ENCODE results near the gene NPHP1. TPM values are rescaled to one million over a fixed set of nuclear protein-coding genes. Genes with fewer than 3 reads are reported as not detected.
"Not testable (repeated sequence)": the region's sequence is repeated elsewhere in the genome, so short reads cannot be mapped to it uniquely, and the experiment has no call there.

The NPHP1 gene
- total and polyA plus RNA-seq, 2 of the 4 experiments (the other 2 are of a cell fraction) = 1.8 to 2.5 TPM

DNA sequence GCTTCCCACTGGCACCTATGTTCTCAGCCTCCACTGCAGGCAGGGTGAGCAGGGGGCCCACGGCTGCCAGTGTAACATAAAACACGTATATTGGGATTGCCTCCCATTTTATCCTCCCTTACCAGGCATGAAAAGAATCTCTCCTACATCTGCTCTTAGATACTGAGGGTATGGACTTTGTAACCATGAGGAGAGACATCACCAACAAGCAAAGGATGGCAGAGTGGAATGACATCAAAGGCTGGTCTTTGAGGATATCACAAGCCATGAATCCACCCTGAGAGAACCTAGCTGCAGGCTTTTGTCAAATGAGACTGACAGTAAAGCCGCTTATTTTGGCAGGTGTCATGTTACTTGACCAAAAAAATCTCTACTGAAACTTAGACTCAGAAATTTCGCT lies 7.4 kb downstream of the NPHP1 start:
- CTCF ChIA-PET = no interaction called here
- H4K20me1 ChIP-seq (ENCODE audit: insufficient read depth, low read length) = no peaks in the 10 kb centered on the region
- WGBS, 2 experiments (ENCODE audit: extremely low coverage in 2 of 2, insufficient read length in 1 of 2) = no CpG with 5 or more reads among the region's 4 CpGs

DNA sequence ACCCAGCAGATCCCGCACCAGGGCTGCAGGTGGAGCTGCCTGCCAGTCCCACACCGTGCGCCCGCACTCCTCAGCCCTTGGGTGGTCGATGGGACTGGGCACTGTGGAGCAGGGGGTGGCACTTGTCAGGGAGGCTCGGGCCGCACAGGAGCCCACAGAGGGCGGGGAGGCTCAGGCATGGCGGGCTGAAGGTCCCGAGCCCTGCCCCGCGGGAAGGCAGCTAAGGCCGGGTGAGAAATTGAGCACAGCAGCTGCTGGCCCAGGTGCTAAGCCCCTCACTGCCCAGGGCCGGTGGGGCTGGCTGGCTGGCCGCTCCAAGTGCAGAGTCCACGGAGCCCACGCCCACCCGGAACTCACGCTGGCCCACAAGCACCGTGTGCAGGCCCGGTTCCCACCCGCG lies 14.6 kb downstream of the NPHP1 start:
- H3K4me3 ChIP-seq (ENCODE audit: insufficient read depth, low read depth, low read length); H3K27ac ChIP-seq (ENCODE audit: insufficient read depth, low read length); H3K4me1 ChIP-seq (ENCODE audit: control insufficient read depth, insufficient read depth, low read length); H3K23ac ChIP-seq (ENCODE audit: low read depth, low read length); H3K4me2 ChIP-seq (ENCODE audit: low read depth, low read length); H4K91ac ChIP-seq (ENCODE audit: insufficient read depth, low read depth, low read length); H2AK5ac ChIP-seq (ENCODE audit: low read depth, low read length); POLR2A ChIA-PET (ENCODE audit: unreplicated experiment); H2BK120ac ChIP-seq (ENCODE audit: low read depth, low read length); H3K36me3 ChIP-seq (ENCODE audit: control insufficient read depth, insufficient read depth, low read length); H3K9me1 ChIP-seq (ENCODE audit: insufficient read depth, low read length); H2AFZ ChIP-seq (replicated peaks; ENCODE audit: low read length, poor library complexity); H4K8ac ChIP-seq (ENCODE audit: low read depth in 2 of 2, low read length in 2 of 2); intact Hi-C loops (cut with micrococcal nuclease); BruUV-seq (replicated peaks); DNase-seq; H3K79me1 ChIP-seq (ENCODE audit: low read depth in 1 of 2, low read length in 2 of 2); H3K27me3 ChIP-seq (ENCODE audit: control insufficient read depth, insufficient read depth, low read length); H2BK15ac ChIP-seq (ENCODE audit: low read depth, low read length); H3K56ac ChIP-seq (ENCODE audit: extremely low read depth, insufficient read depth, low read length); H3K9ac ChIP-seq (ENCODE audit: low read depth, low read length); H2AK9ac ChIP-seq (replicated peaks; ENCODE audit: low read depth, low read length, poor library complexity); ATAC-seq (ENCODE audit: low read depth); H3K9me3 ChIP-seq (ENCODE audit: control insufficient read depth, insufficient read depth, low read length); H3K14ac ChIP-seq (replicated peaks; ENCODE audit: low read depth, low read length); H3K18ac ChIP-seq (ENCODE audit: low read depth, low read length); H2BK5ac ChIP-seq (ENCODE audit: low read depth, low read length, poor library complexity, severe bottlenecking); H4K5ac ChIP-seq (ENCODE audit: low read depth, low read length); in situ Hi-C loops (cut with MboI; ENCODE audit: low sequenced_read_pairs); H3K4ac ChIP-seq (ENCODE audit: low read depth, low read length); H4K20me1 ChIP-seq (ENCODE audit: insufficient read depth, low read length); H2BK20ac ChIP-seq (ENCODE audit: low read depth, low read length); CTCF ChIA-PET; dilution Hi-C loops (cut with HindIII; ENCODE audit: low sequenced_read_pairs, unreplicated experiment): not testable (repeated sequence)
- WGBS, 2 experiments (ENCODE audit: extremely low coverage in 2 of 2, insufficient read length in 1 of 2) = 80% methylated on average over 3 of the region's 23 CpGs; no CpG with 5 or more reads in 1 of the 2 experiments

More for the DNA sequence above, 7.4 kb downstream of the NPHP1 start:
- ATAC-seq (ENCODE audit: low read depth) (no peak), DNase-seq (no peak)
- Histone ChIP-seq H2AK9ac (replicated peaks; ENCODE audit: low read depth, low read length, poor library complexity) (no peak overlapping the region), H3K14ac (replicated peaks; ENCODE audit: low read depth, low read length) (no peak overlapping the region), H2AFZ (replicated peaks; ENCODE audit: low read length, poor library complexity) (no peak overlapping the region), H3K23ac (ENCODE audit: low read depth, low read length) (no peak overlapping the region), H3K9ac (ENCODE audit: low read depth, low read length) (no peak overlapping the region), H3K9me3 (ENCODE audit: control insufficient read depth, insufficient read depth, low read length) (no peaks in the 10 kb centered on the region), H4K8ac (ENCODE audit: low read depth in 2 of 2, low read length in 2 of 2) (no peak overlapping the region), H3K4me2 (ENCODE audit: low read depth, low read length) (no peak overlapping the region), H3K27ac (ENCODE audit: insufficient read depth, low read length) (no peak overlapping the region), H2BK5ac (ENCODE audit: low read depth, low read length, poor library complexity, severe bottlenecking) (no peak overlapping the region), H2BK15ac (ENCODE audit: low read depth, low read length) (no peak overlapping the region), H3K4ac (ENCODE audit: low read depth, low read length) (no peak overlapping the region), H3K4me1 (ENCODE audit: control insufficient read depth, insufficient read depth, low read length) (no peaks in the 10 kb centered on the region), H3K36me3 (ENCODE audit: control insufficient read depth, insufficient read depth, low read length) (no peaks in the 10 kb centered on the region), H3K27me3 (ENCODE audit: control insufficient read depth, insufficient read depth, low read length) (no peaks in the 10 kb centered on the region), H2BK20ac (ENCODE audit: low read depth, low read length) (no peak overlapping the region), H3K56ac (ENCODE audit: extremely low read depth, insufficient read depth, low read length) (no peak overlapping the region), H4K91ac (ENCODE audit: insufficient read depth, low read depth, low read length) (no peak overlapping the region), H4K5ac (ENCODE audit: low read depth, low read length) (no peak overlapping the region), H3K18ac (ENCODE audit: low read depth, low read length) (no peak overlapping the region), H2BK120ac (ENCODE audit: low read depth, low read length) (no peak overlapping the region), H3K4me3 (ENCODE audit: insufficient read depth, low read depth, low read length) (no peak overlapping the region), H3K9me1 (ENCODE audit: insufficient read depth, low read length) (no peaks in the 10 kb centered on the region), H3K79me1 (ENCODE audit: low read depth in 1 of 2, low read length in 2 of 2) (no peaks in the 10 kb centered on the region), H2AK5ac (ENCODE audit: low read depth, low read length) (no peak overlapping the region)
- BruUV-seq (replicated peaks) = no TSS peak
- TF ChIP-seq MAFK (IDR thresholded peaks at IDR 0.05; ENCODE audit: low read depth, low read length) (no peak), CHD1 (IDR thresholded peaks at IDR 0.05; ENCODE audit: low read depth, low read length) (no peak), MAZ (IDR thresholded peaks at IDR 0.05; ENCODE audit: borderline replicate concordance, low read depth, low read length) (no peak), RFX5 (IDR thresholded peaks at IDR 0.05; ENCODE audit: low read depth, low read length) (no peak), CEBPB (IDR thresholded peaks at IDR 0.05; ENCODE audit: low read depth, low read length) (no peak), POLR2A (IDR thresholded peaks at IDR 0.05; ENCODE audit: low read depth, low read length) (no peak), NFE2L2 (IDR thresholded peaks at IDR 0.05; ENCODE audit: low read depth, low read length) (no peak), SMC3 (IDR thresholded peaks at IDR 0.05; ENCODE audit: low read depth, low read length) (no peak), RAD21 (IDR thresholded peaks at IDR 0.05; ENCODE audit: low read length) (no peak)
- TF ChIP-seq, protein P1, sequence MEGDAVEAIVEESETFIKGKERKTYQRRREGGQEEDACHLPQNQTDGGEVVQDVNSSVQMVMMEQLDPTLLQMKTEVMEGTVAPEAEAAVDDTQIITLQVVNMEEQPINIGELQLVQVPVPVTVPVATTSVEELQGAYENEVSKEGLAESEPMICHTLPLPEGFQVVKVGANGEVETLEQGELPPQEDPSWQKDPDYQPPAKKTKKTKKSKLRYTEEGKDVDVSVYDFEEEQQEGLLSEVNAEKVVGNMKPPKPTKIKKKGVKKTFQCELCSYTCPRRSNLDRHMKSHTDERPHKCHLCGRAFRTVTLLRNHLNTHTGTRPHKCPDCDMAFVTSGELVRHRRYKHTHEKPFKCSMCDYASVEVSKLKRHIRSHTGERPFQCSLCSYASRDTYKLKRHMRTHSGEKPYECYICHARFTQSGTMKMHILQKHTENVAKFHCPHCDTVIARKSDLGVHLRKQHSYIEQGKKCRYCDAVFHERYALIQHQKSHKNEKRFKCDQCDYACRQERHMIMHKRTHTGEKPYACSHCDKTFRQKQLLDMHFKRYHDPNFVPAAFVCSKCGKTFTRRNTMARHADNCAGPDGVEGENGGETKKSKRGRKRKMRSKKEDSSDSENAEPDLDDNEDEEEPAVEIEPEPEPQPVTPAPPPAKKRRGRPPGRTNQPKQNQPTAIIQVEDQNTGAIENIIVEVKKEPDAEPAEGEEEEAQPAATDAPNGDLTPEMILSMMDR (conservative IDR thresholded peaks at IDR 0.05; ENCODE audit: low read depth, low read length) = no peak
- dilution Hi-C loops (cut with HindIII; ENCODE audit: low sequenced_read_pairs, unreplicated experiment) = no loop called here
- in situ Hi-C loops (cut with MboI; ENCODE audit: low sequenced_read_pairs) = no loop called here
- POLR2A ChIA-PET (ENCODE audit: unreplicated experiment) = no interaction called here
- intact Hi-C loops (cut with micrococcal nuclease) = no loop called here
